GM06990 (cell line): ENCODE data around the gene PGBD5.

Source experiments
- DNase-seq: peaks from one replicate; pipeline ENCODE4 v3.0.0-alpha.2; 2011; ENCODE audit not compliant: insufficient read length; ENCODE audit errors: extremely low read depth
- H3K27me3 ChIP-seq: replicated peaks from 2 replicates; pipeline ENCODE4 v1.6.0; 2011; ENCODE audit warnings: low read length; ENCODE audit not compliant: control insufficient read depth, insufficient read depth
- H3K36me3 ChIP-seq: 2 replicates; pipeline ENCODE4 v1.5.1; 2011; ENCODE audit warnings: low read length; ENCODE audit not compliant: control insufficient read depth, insufficient read depth
- H3K4me3 ChIP-seq: replicated peaks from 2 replicates; pipeline ENCODE4 v1.5.1; 2011; ENCODE audit warnings: low read depth, mild to moderate bottlenecking, control low read depth, low read length
- CTCF ChIP-seq: IDR thresholded peaks from 2 replicates; pipeline ENCODE4 v1.5.1; 2011; ENCODE audit warnings: low read length, control low read depth, mild to moderate bottlenecking, inconsistent platforms; ENCODE audit not compliant: insufficient read depth, poor library complexity, severe bottlenecking

Gene PGBD5

GRCh38 chr1:230330157-230330556 lies 96.0 kb downstream of the PGBD5 start:
- Histone ChIP-seq H3K36me3 (no peaks in the 10 kb centered on the region), H3K27me3 (no peaks in the 10 kb centered on the region), H3K4me3 (no peak overlapping the region)
- no peak for DNase-seq
- TF ChIP-seq CTCF: no peak

- Histone ChIP-seq H3K4me3 (no peak overlapping the region), H3K36me3 (no peaks in the 10 kb centered on the region), H3K27me3 (no peaks in the 10 kb centered on the region; the same call in 1 of the 2 replicates)
- DNase-seq: no peak
- TF ChIP-seq CTCF: no peak
Measured at GRCh38 chr1:230328342-230329015, 97.7 kb downstream of the PGBD5 start.

- Histone ChIP-seq H3K4me3 (no peak overlapping the region), H3K27me3 (no peaks in the 10 kb centered on the region; the same call in 1 of the 2 replicates), H3K36me3 (no peaks in the 10 kb centered on the region)
- TF ChIP-seq CTCF: no peak
- no peak for DNase-seq
Measured at GRCh38 chr1:230327892-230328284, 98.2 kb downstream of the PGBD5 start.

- Histone ChIP-seq H3K27me3 (no peaks in the 10 kb centered on the region; the same call in 1 of the 2 replicates), H3K36me3 (no peaks in the 10 kb centered on the region), H3K4me3 (no peak overlapping the region)
- no peak for TF ChIP-seq CTCF
- no peak for DNase-seq
Measured at GRCh38 chr1:230326971-230327891, 98.9 kb downstream of the PGBD5 start.

GRCh38 chr1:230323686-230324085 lies 102.4 kb downstream of the PGBD5 start:
- Histone ChIP-seq H3K27me3 (no peaks in the 10 kb centered on the region; the same call in none of the 2 replicates), H3K4me3 (no peak overlapping the region), H3K36me3 (no peaks in the 10 kb centered on the region)
- TF ChIP-seq CTCF: no peak
- DNase-seq: no peak
